ENCODE data around the gene BLOC1S2.
A peak's percentile ranks its signal among the peaks of the same experiment; 100 is the strongest.

BLOC1S2 gene

GRCh38 chr10:100229819-100230422 lies 56.6 kb downstream of the BLOC1S2 start:
- peak overlapping the region; percentile 74 for H3K27ac ChIP-seq
- no peak for TF ChIP-seq CTCF (conservative IDR thresholded peaks at IDR 0.05)

- no peak overlapping the region for H3K27ac ChIP-seq
- no peak for TF ChIP-seq CTCF (conservative IDR thresholded peaks at IDR 0.05)
Observed at GRCh38 chr10:100223879-100224278, 62.6 kb downstream of the BLOC1S2 start.

Data from VCaP (cell line).